SU-DHL-6 (cell line): Measurements from ENCODE around the gene HEMK1.

Source experiments
- EZH2phosphoT487 ChIP-seq: fragments of 200-600 bp; sonication (generic), shearing (Covaris generic); conservative IDR thresholded peaks from 2 replicates; pipeline ENCODE4 v1.6.1; 2018; ENCODE audit warnings: mild to moderate bottlenecking, antibody characterized with exemption, low read length, moderate library complexity, mixed read lengths
- TF ChIP-seq, protein P1 (sequence below): fragments of 200-600 bp; sonication (generic); IDR thresholded peaks from one replicate; pipeline ENCODE4 v1.5.1; 2017; ENCODE audit warnings: antibody characterized with exemption, mild to moderate bottlenecking, low read length, moderate library complexity; ENCODE audit not compliant: insufficient read depth, poor library complexity, severe bottlenecking

DNA sequence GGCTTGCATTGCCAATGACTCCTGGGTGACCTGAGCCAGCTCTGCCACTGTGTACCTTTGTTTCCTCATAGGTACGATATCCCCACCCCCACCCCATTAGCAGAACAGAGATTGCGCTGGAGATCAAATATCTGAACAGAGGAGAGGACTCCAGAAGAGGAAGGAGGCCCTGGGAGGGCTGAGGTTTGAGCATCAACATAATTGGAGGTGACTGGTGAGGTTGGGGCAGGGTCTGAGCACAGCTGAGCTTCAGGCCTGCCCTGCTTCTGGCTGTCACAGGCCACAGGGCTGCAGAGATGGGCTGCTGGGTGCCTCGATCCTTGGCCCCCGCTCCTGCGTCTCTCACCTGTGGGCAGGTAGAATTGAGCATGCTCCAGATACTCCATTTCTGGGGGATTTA lies 44.6 kb upstream of the HEMK1 start:
- TF ChIP-seq, protein P1, sequence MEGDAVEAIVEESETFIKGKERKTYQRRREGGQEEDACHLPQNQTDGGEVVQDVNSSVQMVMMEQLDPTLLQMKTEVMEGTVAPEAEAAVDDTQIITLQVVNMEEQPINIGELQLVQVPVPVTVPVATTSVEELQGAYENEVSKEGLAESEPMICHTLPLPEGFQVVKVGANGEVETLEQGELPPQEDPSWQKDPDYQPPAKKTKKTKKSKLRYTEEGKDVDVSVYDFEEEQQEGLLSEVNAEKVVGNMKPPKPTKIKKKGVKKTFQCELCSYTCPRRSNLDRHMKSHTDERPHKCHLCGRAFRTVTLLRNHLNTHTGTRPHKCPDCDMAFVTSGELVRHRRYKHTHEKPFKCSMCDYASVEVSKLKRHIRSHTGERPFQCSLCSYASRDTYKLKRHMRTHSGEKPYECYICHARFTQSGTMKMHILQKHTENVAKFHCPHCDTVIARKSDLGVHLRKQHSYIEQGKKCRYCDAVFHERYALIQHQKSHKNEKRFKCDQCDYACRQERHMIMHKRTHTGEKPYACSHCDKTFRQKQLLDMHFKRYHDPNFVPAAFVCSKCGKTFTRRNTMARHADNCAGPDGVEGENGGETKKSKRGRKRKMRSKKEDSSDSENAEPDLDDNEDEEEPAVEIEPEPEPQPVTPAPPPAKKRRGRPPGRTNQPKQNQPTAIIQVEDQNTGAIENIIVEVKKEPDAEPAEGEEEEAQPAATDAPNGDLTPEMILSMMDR = no peak
- TF ChIP-seq EZH2phosphoT487 = no peak
